K562 (cell line): Measurements from ENCODE around the gene KHNYN. TPM values are rescaled to one million over a fixed set of nuclear protein-coding genes. Genes with fewer than 3 reads are reported as not detected.
A peak's percentile ranks its signal among the peaks of the same experiment; 100 is the strongest.

Experiments
- ATAC-seq: fragments of 200-7000 bp; cut with Tn5 transposase; 3 replicates; pipeline ENCODE4 v1.9.1; 2020; ENCODE audit warnings: moderate library complexity
- BruUV-seq: library from RNA; stranded (reverse); fragments of 400-500 nt; replicated peaks from 2 replicates; lab custom pipeline; 2021; lab: Mats Ljungman, UMichigan
- CTCF ChIA-PET: fragments of 300-600 bp; formaldehyde crosslinking; extraction: SDS; loops from one replicate; lab custom pipeline; 2021; ENCODE audit warnings: low intra/inter-chr PET ratio; lab: Yijun Ruan, JAX
- POLR2A ChIA-PET: fragments of 300-600, 350-650 bp; sonication (Branson Sonifier 250); formaldehyde crosslinking; extraction: SDS; loops from one replicate; lab custom pipeline; 2021; ENCODE audit warnings: antibody characterized with exemption, inconsistent platforms; lab: Yijun Ruan, JAX
- DNase-seq, 4 experiments: peaks; one replicate each; pipeline versions ENCODE4 v3.0.0 to v3.0.0-alpha.2; 2011 to 2018; ENCODE audit warnings: low spot score in 3 of 4, mixed read lengths in 3 of 4; ENCODE audit errors: extremely low read depth in 1 of 4
- FAIRE-seq: peaks from 2 replicates; lab custom pipeline; 2011; peaks lifted over from hg19 to GRCh38; lab: Jason Lieb, UNC
- H2AFZ ChIP-seq: 2 replicates; pipeline ENCODE4 v1.6.0; 2011; ENCODE audit warnings: low read depth, low read length, control low read depth, inconsistent platforms
- H3K27ac ChIP-seq: fragments of 200-600 bp; 3 replicates; pipeline ENCODE4 v1.8.0; 2011; ENCODE audit warnings: low read depth, mild to moderate bottlenecking, control low read depth, inconsistent platforms, low read length, moderate library complexity, mixed read lengths; ENCODE audit errors: extremely low read depth
- H3K27me3 ChIP-seq, 2 experiments: fragments of 300-600 bp in 1 of 2; 2 replicates in 1 of 2; 3 replicates in 1 of 2; pipeline versions ENCODE4 v1.6.0 to v1.8.0; 2011; ENCODE audit warnings: inconsistent platforms in 2 of 2, low read length in 2 of 2, mild to moderate bottlenecking in 1 of 2, mixed read lengths in 1 of 2, moderate library complexity in 1 of 2; ENCODE audit not compliant: control insufficient read depth in 2 of 2, insufficient read depth in 2 of 2
- H3K36me3 ChIP-seq: fragments of 300-600 bp; 3 replicates; pipeline ENCODE4 v1.8.0; 2011; ENCODE audit warnings: mild to moderate bottlenecking, low read length, inconsistent platforms; ENCODE audit not compliant: control insufficient read depth, insufficient read depth
- H3K4me1 ChIP-seq, 2 experiments: fragments of 200-600 bp in 1 of 2; replicated peaks in 1 of 2; 2 replicates in 1 of 2; 3 replicates in 1 of 2; pipeline versions ENCODE4 v1.5.1 to v1.8.0; 2011; ENCODE audit warnings: inconsistent platforms in 2 of 2, low read length in 2 of 2, mild to moderate bottlenecking in 1 of 2, mixed read lengths in 1 of 2, moderate library complexity in 1 of 2; ENCODE audit not compliant: control insufficient read depth in 2 of 2, insufficient read depth in 2 of 2
- H3K4me2 ChIP-seq: 2 replicates; pipeline ENCODE4 v1.6.1; 2011; ENCODE audit warnings: low read length, control low read depth, inconsistent platforms, mixed read lengths; ENCODE audit not compliant: insufficient read depth
- H3K4me3 ChIP-seq: fragments of 200-600 bp; sonication (generic), shearing (Covaris generic); 2 replicates; pipeline ENCODE4 v1.5.1; 2016; ENCODE audit warnings: control low read depth, inconsistent platforms
- H3K79me2 ChIP-seq: fragments of 200-600 bp; 3 replicates; pipeline ENCODE4 v1.8.0; 2011; ENCODE audit warnings: low read length, inconsistent platforms; ENCODE audit not compliant: control insufficient read depth, insufficient read depth
- H3K9ac ChIP-seq, 2 experiments: 2 replicates each; pipeline versions ENCODE4 v1.6.0 to v1.6.1; 2011; ENCODE audit warnings: low read depth in 2 of 2, low read length in 2 of 2, control low read depth in 1 of 2, inconsistent platforms in 1 of 2, mild to moderate bottlenecking in 1 of 2, mixed read lengths in 1 of 2; ENCODE audit not compliant: insufficient read depth in 1 of 2
- H3K9me1 ChIP-seq: one replicate; pipeline ENCODE4 v1.6.0; 2011; ENCODE audit warnings: inconsistent platforms, mild to moderate bottlenecking, low read length, moderate library complexity; ENCODE audit not compliant: control insufficient read depth, insufficient read depth
- H3K9me3 ChIP-seq: replicated peaks from 2 replicates; pipeline ENCODE4 v1.5.1; 2011; ENCODE audit warnings: low read depth, low read length, inconsistent platforms; ENCODE audit not compliant: control insufficient read depth, insufficient read depth
- H4K20me1 ChIP-seq: replicated peaks from 2 replicates; pipeline ENCODE4 v1.6.1; 2011; ENCODE audit warnings: low read length, inconsistent platforms, mixed read lengths; ENCODE audit not compliant: control insufficient read depth, insufficient read depth
- HNRNPK ChIP-seq: fragments of 200-400 bp; formaldehyde crosslinking; IDR thresholded peaks from one replicate; pipeline ENCODE4 v1.6.1; 2018; ENCODE audit warnings: mild to moderate bottlenecking, low read depth, low read length; ENCODE audit not compliant: poor library complexity, severe bottlenecking
- MIER1 ChIP-seq: fragments of 450-650 bp; IDR thresholded peaks from 2 replicates; pipeline ENCODE4 v1.6.1; 2016; ENCODE audit warnings: antibody characterized with exemption, mild to moderate bottlenecking, low read depth
- POLR2G ChIP-seq: fragments of 200-400 bp; formaldehyde crosslinking; IDR thresholded peaks from 2 replicates; pipeline ENCODE4 v1.6.1; 2017; ENCODE audit warnings: low read depth, mild to moderate bottlenecking, antibody characterized with exemption, low read length, moderate library complexity
- ZBTB49 ChIP-seq: sonication (generic); formaldehyde crosslinking; IDR thresholded peaks from 2 replicates; pipeline ENCODE4 v1.8.0; 2022; ENCODE audit warnings: missing genetic modification reagents, mild to moderate bottlenecking, borderline replicate concordance
- WGBS: fragments of 100-300 bp; shearing (Covaris generic); methylation state at CpG from one replicate; pipeline ENCODE4 v1.1.6; 2016; ENCODE audit warnings: low coverage, mixed read lengths; ENCODE audit not compliant: insufficient coverage; ENCODE audit errors: missing lambda C conversion rate; 5-methylcytosine and 5-hydroxymethylcytosine counted together
- in situ Hi-C: fragments of 300-500 bp; cut with MboI; formaldehyde crosslinking; loops from 4 replicates; pipeline ENCODE4 v1.15.0; 2018; ENCODE audit warnings: inconsistent platforms, mixed read lengths
- intact Hi-C: fragments of 100-400 bp; cut with micrococcal nuclease; formaldehyde crosslinking; loops from 2 replicates; pipeline ENCODE4 v1.14.2; 2022
- polyA plus RNA-seq, 8 experiments: library from polyadenylated mRNA; depleted of rRNA in 4 of 8; stranded (reverse) in 5 of 8; unstranded in 3 of 8; fragments of >200 nt; fragmentation: Nextera tagmentation in 2 of 8; fragmentation: Illumina TruSeq in 1 of 8; extraction: Ambion mirVana in 2 of 8; extraction: Trizol in 1 of 8; gene quantifications; 2 replicates each; pipeline versions ENCODE4 v1.2.1 to v1.2.3, GENCODE V29; 2011 to 2014; ENCODE audit warnings: inconsistent platforms in 1 of 8, missing spikeins in 1 of 8
- total RNA-seq, 7 experiments: library from RNA; depleted of rRNA in 6 of 7; stranded (reverse); fragments of >200 nt in 6 of 7; fragmentation: Illumina TruSeq in 2 of 7; extraction: Trizol in 2 of 7; gene quantifications; 2 replicates each; pipeline versions ENCODE4 v1.2.1 to v1.2.3, GENCODE V29; 2011 to 2021; ENCODE audit warnings: low replicate concordance in 1 of 7

KHNYN gene
- total and polyA plus RNA-seq, 9 of the 15 experiments (the other 6 are each of a cell fraction or from before 2014, with no cell fraction given): 0.76 to 26.0 (median 14.1) TPM

GRCh38 chr14:24439830-24440605 is 10.3 kb downstream of the KHNYN start:
- Histone ChIP-seq H3K79me2 (peaks cover 23% of the 10 kb centered on the region), H3K9ac (peak overlapping the region in 1 of 2 experiments; percentile 58; a peak in 2 of 4 replicates), H3K36me3 (peaks cover 53% of the 10 kb centered on the region), H3K9me3 (no peaks in the 10 kb centered on the region), H3K9me1 (no peaks in the 10 kb centered on the region), H4K20me1 (no peaks in the 10 kb centered on the region), H3K27ac (no peak overlapping the region)
- DNase-seq (no peak), ATAC-seq (no peak)
- in situ Hi-C loops: loop anchor here (10.0 kb wide), 2 partner anchors 195 to 385 kb away; partner anchors contain the start of genes CARMIL3 and TINF2
- CTCF ChIA-PET: interaction anchor here (0.5 kb wide), 1 partner anchor 107 kb away, joined by 3 read pairs; no protein-coding TSS in a partner anchor
- no TSS peak for BruUV-seq
- TF ChIP-seq ZBTB49: no peak
- TF ChIP-seq MIER1: no peak
- TF ChIP-seq POLR2G: peak; percentile 62; the same call in 1 of the 2 replicates
- no peak for TF ChIP-seq HNRNPK
- TF ChIP-seq, all 486 proteins: peak for 1
- no peak overlapping the region for H3K4me2 ChIP-seq
- intact Hi-C loops: no loop called here
- POLR2A ChIA-PET: interaction anchor here (1.0 to 3.6 kb wide), 2 partner anchors 9 to 15 kb away, joined by 3 to 43 read pairs; partner anchors contain the start of genes CBLN3 and KHNYN
- peaks cover 0 to 10% of the 10 kb centered on the region in 2 experiments; a peak in 2 of 5 replicates for H3K4me1 ChIP-seq
- H2AFZ ChIP-seq: no peak overlapping the region
- no peak for FAIRE-seq
- no peaks in the 10 kb centered on the region for H3K27me3 ChIP-seq
- 74% methylated on average over 7 of the region's 15 CpGs for WGBS
- no peak overlapping the region for H3K4me3 ChIP-seq
